HG02943 (cell line): ENCODE measurements around the gene ENTPD2.
"Not testable (repeated sequence)": the region's sequence is repeated elsewhere in the genome, so short reads cannot be mapped to it uniquely, and the experiment has no call there.

Experiments
- ATAC-seq: cut with Tn5 transposase; IDR thresholded peaks from one replicate; pipeline ENCODE4 v1.9.1; 2021; ENCODE audit warnings: mild to moderate bottlenecking, low read depth, moderate library complexity; ENCODE audit not compliant: unreplicated experiment

The ENTPD2 gene

DNA sequence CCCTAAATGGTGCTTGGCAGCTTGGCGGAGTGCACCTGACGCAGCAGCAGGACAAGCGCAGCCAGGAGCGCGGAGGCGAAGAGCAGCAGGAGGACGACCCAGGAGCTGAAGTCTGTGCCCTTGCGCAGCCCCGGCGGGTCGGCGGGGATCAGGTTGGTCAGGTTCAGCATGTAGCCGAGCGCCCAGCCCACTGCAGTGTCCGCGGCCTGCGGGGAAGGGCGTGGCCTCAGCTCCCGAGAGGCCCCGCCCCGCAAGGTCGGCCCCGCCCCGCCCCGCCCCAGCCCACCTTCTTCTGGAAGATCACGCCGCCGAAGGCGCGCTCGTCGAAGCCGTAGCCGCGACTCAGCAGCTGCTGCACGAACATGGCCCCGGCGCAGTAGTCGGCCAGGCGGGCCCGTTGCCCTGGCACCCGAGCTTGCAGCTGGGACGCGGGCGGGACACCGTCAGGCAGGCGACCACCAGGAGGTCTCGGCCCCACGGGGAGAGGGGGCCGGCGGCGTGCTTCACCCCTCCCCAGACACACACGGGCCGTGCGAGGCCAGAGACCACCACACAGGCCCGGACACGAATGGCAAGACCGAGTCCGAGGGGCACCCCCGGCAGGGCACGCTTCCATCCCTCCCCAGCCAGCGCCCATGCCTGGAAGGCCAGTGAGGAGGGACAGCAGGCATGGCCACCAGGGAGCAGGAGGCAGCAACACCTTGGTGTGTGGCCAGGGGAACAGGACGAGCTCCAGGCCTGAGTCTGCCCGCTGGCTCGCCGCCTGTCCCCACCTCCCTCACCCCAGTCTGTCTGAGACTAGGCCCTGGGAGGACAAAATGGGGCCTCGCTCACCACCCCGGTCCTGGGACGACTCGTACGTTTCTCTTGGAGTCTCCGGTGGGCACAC is 5.0 kb downstream of the ENTPD2 start:
- no peak for ATAC-seq

- no peak for ATAC-seq
These were observed 7.6 kb downstream of the ENTPD2 start, which contains the start of gene NPDC1 for GRCh38 chr9:137046088-137046787. NPDC1 (minus strand) TSS chr9:137046177; CDS start chr9:137045989, 188 bp downstream.

- ATAC-seq, result no peak
These were observed 8.4 kb downstream of the ENTPD2 start for GRCh38 chr9:137045294-137046087.

GRCh38 chr9:137044502-137045177 is 9.2 kb downstream of the ENTPD2 start:
- ATAC-seq, result no peak

DNA sequence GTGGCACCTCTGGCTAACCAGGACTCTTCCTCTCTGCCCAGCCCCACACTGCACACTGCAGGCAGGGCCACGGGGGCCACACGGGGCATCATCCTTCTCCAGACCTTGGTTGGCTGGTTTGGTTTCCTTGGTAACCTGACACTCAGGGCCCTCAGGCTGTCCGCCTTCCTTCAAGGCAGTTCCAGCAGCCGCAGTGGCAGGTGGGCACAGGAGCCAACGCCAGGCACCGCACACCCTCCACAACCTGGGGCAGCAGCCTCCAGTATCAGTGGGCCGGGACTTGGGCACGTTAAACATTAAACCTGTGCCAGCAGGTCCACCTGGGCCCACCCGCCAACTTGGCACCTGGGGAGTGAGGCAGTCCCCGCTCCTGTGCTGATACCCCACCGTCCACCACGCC is 9.8 kb downstream of the ENTPD2 start:
- ATAC-seq, result no peak

- ATAC-seq, result no peak
These were observed 10.8 kb downstream of the ENTPD2 start for GRCh38 chr9:137042751-137043727.

GRCh38 chr9:137041124-137041523 is 12.7 kb downstream of the ENTPD2 start:
- ATAC-seq, result no peak

DNA sequence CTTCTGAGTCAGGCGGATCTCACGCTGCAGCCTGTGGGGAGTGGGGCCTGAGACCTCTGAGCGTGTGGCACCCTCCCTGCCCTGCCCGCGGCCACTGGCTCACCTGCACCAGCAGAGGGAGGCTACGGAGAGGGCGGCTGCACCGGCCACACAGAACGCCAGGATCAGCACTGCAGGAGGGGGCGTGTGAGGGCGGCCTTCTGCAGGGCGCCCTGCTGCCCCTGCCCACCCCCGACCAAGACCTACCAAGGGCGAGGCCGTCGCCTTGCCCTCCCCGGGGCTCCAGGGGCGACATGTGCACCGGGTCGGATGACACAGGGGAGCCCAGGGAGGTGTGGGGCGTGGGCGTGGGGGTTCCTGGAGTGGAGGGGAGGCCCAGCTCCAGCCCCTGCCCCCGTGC is 13.3 kb downstream of the ENTPD2 start:
- ATAC-seq, result no peak

- ATAC-seq, result no peak
These were observed 14.1 kb downstream of the ENTPD2 start for GRCh38 chr9:137039611-137040366.

DNA sequence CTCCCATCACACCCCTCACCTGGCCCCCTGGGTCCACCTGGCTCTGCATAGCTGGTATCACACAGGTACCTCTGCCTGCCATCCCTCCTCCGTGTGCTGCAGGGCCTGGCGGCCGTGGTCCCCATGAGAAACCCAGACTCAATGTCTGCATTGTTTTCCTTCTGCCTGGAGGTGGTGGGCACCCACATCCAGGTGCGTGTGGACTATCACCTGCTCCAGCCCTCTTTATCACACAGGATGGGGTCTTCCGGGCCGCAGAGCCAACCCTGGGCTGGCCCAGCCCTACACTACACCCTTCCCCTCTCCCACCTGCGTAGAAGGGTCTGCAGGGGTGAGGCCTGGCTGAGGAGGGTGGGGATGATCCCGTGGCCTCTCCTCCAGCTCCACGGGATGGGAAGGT is 14.9 kb downstream of the ENTPD2 start:
- no peak for ATAC-seq

GRCh38 chr9:137037483-137037882 is 16.4 kb downstream of the ENTPD2 start:
- no peak for ATAC-seq

- no peak for ATAC-seq
These were observed 16.8 kb downstream of the ENTPD2 start for GRCh38 chr9:137037035-137037434.

DNA sequence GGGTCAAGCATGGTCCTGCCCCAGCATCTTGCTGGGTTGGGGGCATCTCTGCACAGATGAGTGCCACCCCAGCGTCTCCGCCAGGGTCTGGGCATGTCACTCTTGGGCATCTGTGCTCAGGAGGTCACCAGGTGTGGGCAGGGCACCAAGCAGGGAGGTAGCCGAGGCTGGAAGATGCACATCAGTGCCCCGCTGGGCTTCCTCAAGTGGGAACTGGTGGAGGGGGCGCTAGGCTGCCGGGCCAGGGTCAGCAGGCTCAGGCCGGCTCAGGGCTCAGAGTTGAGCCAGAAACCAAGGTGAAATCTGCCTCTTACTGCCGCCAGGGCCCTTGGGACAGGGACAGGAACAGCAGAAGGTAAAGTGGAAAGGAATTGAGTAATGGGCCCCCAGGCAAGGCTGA is 17.9 kb downstream of the ENTPD2 start:
- ATAC-seq, result no peak

- ATAC-seq, result no peak
These were observed 18.4 kb downstream of the ENTPD2 start for GRCh38 chr9:137035507-137035834.

- peak; percentile 56 for ATAC-seq
These were observed 19.0 kb downstream of the ENTPD2 start for GRCh38 chr9:137034709-137035506.

DNA sequence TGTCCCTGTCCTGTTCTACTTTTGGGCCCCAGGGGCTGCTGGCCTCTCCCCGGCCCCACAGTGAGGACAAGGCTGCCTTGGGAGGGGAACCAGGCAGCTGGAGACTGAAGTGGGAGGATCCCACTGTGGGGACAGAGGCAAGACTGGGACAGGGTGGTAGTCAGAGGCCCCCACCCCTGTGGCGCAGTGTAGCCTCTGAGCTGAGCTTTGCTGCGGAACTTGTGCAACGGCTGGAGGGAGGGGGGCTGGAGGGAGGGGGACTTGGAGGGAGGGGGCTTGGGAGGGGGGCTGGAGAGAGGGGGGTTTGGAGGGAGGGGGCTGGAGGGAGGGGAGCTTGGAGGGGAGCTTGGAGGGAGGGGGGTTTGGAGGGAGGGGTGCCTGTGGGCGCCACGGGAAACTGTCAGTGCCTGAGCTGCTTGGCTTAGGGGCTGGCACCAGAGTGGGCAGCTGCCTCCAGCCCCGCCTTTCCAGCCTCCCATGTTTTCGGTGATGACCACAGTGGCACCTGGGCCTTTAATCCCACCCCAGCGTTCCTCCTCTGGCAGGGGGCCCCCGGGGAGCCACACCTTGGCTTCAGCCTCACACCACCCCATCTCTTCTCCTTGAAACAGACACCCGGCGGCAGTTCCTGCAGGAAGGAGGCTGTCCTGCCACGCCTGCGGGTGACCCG is 19.7 kb downstream of the ENTPD2 start:
- ATAC-seq, result no peak

DNA sequence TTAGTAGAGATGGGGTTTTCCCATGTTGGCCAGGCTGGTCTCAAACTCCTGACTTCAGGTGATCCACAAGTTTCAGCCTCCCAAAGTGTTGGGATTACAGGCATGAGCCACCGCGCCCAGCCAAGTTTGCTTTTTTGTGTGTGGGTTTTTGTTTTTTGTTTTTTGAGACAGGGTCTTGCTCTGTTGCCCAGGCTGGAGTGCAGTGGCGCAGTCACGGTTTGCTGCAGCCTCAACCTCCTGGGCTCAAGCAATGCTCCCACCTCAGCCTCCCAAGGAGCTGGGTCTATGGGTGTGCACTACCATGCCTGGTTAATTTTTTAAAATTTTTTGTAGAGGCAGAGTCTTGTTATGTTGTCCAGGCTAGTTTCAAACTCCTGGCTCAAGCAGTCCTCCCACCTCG is 20.4 kb downstream of the ENTPD2 start:
- not testable (repeated sequence) for ATAC-seq
